HG02840 (cell line): ENCODE data around the gene DSG2.
"Not testable (repeated sequence)": the region's sequence is repeated elsewhere in the genome, so short reads cannot be mapped to it uniquely, and the experiment has no call there.

Experiments
- ATAC-seq: cut with Tn5 transposase; IDR thresholded peaks from one replicate; pipeline ENCODE4 v1.9.1; 2021; ENCODE audit warnings: mild to moderate bottlenecking, moderate library complexity, moderate number of reproducible peaks; ENCODE audit not compliant: unreplicated experiment, low FRiP score

DSG2 gene

DNA sequence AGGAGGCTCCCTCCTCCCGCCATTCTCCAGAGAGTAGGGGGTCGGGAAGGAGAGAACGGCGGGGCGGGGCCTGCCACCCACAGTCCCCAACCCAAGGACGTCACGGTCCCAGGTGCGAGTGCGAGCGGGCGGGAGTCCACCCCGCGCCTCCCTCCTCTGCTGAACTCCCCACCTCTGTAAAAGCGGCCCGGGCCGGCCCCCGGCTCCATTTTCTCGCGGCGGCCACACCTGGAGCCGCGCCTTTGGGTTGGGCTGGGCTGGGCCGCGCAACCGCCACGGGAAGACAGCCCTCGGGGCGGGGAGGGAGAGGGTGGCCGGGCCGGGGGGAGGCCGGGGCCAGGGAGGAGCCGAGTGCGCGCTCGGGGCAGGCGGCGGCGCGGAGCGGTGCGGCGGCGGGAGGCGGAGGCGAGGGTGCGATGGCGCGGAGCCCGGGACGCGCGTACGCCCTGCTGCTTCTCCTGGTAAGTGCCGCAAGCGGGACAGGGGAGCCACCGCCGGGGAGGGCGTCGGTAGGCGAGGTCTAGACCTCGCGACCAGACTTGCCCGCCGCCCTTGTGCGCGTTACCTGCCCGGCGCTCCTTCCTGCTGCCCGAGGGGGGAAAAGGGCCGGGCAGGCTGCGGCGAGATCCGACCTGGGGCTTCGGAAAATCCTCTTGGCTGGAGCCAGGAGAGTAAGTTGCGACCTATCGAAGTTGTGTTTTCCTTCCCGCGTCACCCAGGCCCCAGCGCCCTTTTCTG lies at the start of gene DSG2:
DSG2 (plus strand) TSS at position 342 of the 738 bp plus-strand sequence; CDS start at position 417, 75 bp downstream.
- ATAC-seq = peak; percentile 40

DNA sequence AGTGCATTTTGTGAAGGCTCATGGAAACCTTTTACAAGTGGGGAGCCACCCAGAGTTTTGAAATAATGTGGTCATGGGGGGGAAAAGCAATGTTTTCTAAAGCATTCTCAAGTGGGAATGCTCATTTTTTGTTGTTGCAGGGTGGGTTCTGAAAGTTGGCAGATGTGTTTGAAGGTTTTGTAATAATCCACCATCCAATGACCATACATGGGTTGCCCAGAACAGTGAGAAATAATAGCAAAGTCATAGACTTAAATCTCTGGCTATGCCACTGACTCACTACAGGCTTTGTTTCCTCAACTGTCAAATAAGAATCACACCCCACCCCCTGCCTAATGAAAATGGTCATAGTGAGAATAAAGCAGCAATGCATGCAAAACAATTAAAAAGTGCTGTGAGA lies 47.6 kb upstream of the DSG2 start:
- no peak for ATAC-seq

DNA sequence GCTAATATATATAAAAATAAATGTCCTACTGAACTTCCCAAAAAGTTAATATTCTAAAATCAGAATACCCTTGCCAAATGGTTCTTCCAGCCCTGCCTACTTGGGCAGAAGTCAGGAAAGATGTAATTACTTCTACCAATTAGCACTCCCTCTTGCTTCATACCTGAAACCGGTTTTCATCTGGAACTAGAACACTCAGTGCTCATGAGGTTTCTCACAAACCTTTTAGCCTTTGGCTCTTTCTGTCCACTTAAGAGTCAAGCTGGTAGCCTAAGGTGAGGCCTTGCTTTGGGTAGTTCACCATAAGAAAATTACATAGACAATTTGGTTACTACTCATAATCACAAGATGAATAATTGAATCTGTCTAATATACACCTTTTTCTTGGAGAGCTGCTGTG lies 46.4 kb upstream of the DSG2 start:
- ATAC-seq = no peak

DNA sequence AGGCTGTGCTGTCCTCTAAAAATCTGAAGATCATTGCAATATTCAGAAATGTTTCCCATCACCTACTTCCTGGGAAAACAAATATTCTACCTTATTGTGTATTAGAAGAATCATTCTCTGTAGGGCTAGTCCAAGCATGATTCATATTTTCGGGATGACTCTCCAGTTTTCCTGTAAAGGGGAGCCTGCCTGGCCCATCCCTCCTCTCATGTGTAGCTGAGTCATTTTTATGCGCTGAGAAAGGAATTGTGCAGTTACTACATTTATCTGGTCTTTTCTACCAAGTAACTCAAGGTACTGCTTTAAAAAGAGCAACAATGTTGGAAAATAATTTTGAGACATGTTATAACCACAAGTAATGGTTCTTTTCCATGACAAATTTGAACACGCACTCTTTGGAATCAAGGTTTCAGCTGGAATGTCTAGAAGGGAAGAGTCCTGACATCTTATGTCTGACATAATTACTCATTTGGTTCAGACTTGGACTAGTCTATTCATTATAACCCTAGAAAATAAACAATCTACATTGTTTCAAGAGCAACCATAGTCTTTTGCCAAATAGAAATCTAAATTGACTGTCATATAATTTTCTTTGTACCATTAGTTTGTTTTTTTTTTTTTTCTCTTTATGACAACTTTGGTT lies 43.8 kb upstream of the DSG2 start:
- no peak for ATAC-seq

DNA sequence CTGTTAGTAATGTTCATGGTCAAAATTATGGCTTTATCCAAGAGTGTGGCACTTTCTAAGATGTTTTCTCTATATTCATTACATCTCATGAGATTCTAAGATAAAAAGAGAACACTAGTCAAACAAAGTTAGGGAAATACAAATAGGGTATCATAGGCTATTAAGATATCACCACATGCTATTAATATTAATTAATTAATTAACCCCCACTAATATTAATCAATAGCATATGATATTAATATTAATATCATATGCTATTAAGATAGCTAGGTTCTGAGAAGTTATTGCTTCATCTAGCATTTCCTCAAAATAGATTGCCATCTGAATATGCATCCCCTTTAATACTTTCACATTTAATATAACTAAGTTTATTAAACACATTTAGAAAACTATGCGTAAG lies 28.3 kb upstream of the DSG2 start:
- ATAC-seq = no peak

DNA sequence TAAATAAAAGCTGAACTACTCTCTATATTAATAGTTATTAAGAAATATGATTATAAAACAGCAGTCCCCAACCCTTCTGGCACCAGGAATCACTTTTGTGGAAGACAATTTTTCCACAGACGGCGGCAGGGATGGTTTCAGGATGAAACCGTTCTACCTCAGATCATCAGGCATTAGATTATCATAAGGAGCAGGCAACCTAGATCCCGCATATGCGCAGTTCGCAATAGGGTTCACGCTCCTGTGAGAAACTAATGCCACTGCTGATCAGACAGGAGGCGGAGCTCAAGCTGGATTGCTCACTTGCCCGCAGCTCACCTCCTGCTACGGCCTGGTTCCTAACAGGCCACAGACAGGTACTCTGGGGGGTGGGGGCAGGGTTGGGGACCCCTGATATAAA lies 19.3 kb upstream of the DSG2 start:
- ATAC-seq = no peak

DNA sequence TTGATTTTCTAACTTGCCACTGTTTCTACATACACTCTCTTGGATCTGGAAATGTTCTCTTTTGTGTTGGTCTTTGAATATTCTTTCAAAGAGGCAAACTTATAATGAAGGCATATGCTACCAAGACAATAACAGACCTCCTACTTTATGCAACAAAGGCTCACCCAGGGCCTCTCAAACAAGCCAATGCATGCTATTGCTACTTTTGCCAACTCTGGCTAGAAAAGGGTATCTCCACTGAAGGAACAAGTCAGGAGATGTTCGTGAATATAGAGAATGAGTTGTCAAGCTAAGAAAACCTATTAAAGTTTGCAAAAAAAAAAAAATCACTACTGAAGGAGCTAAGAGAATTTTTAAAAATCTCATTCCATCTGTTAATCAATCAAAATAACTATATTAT lies 15.9 kb upstream of the DSG2 start:
- no peak for ATAC-seq

DNA sequence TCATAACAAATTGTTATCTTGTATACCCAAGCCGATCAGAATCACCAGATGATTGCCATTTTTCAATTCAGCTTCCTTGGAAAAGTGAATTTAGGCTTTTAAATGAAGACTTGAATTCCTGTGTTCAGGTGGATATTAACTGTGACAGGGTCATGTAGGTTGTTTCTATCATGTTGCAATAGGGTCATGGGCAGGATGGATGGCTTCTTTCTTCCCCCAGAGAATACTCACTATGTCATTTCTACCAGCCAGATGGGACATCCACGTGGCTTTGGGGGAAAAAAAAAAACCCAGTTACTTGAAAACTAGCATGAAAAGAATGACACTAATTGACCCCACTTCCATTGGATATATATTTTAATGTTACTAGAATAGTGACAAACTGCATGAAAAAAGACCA lies 14.6 kb upstream of the DSG2 start:
- ATAC-seq = no peak

DNA sequence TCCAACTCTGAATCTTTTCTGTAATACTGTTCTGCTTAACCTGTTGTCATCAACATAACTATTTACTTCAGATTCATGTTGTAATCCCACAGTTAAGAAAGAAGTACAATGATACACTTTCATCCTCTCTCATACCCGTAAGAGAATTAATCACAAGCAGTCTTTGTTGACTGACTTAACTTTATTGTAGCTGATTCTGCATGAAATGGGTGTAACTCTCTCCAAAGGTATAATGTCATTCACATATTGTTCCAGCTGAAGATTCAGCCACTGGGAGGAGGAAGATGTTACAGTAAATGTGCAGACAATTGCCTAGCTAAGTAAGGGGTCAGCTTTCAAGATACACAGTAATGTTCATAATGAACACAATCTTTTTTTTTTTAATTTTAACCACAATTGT lies 13.5 kb upstream of the DSG2 start:
- ATAC-seq = no peak

DNA sequence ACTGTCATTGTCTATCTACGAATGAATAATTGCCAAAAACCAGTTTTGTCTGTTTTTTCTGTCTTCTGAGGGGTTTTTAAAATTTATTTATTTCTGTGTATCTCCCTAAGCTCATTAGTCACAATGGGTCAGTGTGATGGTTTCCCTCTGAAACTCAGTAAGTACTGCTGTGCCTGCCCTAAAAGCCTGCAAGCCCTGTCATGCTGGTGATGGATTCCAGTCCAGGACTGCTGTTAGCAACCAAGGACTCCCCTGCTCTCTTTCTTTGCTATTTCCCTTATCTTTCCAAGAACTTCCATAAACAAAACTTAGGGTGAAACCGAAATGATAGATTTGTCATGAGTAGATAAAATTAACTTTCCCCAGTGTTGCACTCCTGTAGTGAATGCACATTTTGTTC lies 11.8 kb upstream of the DSG2 start:
- ATAC-seq = no peak

DNA sequence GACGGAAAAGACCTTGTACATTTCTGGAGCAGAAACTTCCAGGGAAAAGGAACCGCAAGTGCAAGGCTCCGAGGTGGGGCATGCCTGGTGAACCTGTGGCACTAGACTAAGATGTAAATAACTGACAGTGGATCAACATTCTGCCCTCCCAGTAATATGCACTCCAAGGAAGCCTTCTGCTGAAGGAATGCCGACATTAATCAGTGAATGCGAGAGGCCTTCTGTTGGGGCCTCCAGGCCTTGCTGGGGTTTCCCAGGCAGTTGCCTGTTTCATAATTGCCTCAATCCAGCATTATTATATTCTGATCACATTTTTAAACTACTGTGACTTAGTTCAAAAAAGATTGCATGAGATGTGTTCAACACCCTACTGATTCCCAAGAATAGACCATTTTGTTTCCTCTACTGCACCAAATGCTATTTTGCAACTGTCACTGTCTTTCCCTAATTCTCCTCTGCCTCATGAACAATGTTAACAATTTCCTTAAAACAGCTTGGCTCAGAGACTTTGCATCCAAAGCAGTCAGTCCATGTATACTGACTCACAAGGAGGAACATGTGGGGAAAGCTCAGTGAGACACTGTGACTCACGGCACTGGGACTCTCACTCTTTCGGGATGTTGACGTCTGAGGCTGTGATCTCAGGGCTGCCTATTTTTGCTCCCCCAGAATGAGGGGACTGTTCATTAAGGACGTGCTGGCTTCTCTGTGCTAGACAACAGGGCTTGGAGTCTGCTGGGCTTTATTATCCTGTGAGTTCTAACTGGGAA lies 10.5 kb upstream of the DSG2 start:
- ATAC-seq = no peak

DNA sequence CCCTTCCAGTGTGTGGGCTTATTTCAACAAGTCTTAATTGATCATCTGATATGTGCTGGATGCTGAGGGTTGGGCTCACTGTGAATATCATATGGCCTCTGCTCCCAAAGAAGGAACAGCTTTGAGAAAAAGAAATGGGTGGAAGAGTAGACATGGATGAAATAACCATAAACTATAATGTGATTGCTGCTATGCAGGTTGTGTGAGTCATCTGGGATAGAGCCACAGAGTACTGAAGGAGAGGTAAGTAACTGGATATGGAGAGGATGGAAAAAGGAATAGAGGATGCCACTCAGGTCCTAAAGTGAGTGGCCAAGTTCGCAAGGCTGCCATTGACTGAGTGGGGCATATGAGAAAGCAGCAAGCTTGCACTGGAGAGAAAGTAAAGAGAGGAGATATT lies 8.7 kb upstream of the DSG2 start:
- ATAC-seq = no peak

DNA sequence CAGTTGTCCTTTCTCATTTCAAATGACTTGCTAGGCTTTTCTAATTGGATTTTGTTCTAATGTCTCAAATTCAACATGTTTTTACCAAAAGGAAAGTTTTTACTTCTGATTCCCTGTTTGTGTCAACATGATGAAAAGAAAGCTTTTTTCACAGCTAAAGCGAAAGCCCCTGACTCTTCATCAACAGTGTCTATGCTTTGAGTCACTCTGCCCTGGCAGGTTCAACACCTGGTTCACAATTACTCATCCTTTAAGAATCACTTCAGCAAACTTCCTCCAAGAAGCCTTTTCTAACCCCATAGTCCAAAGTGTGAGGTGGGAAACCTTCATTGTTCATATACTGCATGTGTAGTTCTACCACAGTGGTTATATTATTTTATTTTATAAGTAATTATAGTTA lies 7.6 kb upstream of the DSG2 start:
- ATAC-seq = peak; percentile 78

DNA sequence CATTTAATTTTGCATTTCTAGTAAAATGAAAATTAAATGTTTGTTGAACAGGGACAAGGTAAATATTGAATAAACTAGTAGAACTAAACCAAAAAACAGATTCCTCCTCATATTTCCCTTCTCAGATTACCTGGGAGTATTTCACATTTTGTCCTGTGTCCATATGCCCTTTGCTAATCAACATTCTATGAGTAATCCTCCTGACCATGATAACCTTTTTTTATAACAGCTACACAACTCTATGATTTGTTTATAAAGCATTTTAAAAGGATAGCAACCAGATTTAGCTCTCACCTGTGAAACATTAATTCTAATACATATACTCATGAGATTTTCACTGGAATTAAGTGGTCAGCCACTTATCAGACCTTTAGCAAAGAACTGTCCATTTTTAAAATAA lies 7.1 kb upstream of the DSG2 start:
- no peak for ATAC-seq

DNA sequence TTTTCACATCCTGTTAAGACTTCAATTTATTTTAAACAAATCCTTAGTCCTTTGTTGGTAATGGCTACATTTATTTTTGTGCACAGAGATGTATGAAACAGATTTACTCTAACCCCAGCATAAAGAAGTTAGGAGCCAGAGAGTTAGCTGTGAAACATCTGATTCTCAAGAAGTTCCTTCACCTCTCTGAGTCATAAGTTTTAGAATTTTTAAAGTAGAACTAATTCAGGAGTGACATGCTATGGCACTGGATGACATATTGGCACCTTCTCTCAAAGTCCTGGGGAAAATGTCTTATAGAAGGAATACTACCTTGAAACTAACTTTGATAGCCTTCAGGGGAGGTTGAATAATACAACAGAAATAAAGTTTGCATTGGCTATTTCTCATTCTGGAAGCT lies 6.4 kb upstream of the DSG2 start:
- ATAC-seq = no peak

DNA sequence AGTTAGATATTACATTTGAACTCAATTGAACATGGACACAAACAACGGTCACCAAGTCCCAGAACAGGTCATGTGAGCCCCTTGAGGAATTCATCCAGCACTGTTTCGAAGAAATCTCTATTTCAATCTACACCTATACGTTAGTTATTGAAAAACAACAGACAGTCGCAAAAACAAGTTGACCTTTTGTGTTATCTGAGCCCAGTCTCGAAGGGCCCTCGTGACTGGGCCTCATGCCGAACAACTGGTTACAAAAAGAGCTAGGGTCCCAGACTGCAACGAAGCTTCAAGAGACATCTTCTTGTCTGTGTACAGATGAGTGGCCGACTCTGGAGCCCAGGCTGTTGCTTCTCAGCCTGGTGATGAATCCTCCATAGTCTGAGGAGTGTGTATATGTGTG lies 5.3 kb upstream of the DSG2 start:
- ATAC-seq = no peak

DNA sequence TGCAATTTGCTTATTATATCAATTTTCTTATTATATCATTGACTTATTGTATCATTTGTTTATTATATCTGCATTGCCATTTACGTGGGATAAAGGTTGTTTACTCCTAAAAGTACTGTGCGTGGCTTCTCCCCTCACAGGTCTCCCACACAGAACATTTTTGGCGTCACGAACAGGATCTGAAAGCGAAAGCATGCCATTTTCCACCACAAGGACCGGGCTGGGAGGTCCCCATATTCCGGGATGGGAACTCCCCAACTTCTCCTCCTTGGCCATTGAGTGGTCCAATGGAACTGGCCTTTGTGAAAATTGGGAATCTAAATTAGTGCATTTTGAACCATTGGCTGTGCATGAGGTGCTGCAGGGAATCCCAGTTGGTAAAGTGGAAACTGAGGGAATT lies 4.8 kb upstream of the DSG2 start:
- ATAC-seq = no peak

DNA sequence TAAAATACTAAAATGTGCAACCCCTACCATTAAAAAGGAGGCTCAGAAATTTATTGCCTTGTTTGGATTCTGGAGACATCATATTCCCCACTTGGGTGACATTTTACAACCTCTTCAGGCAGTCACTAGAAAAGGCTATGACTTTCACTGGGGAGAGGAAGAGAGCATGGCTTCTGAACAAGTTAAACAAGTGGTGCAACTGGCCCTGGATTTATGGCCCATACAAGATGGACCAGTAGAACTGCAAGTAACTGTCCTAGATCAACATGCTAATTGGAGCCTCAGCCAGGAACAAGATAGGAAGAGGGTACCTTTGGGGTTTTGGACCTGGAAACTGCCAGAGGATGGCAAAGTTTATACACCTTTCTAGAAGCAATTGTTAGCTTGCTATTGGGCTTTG lies 4.0 kb upstream of the DSG2 start:
- no peak for ATAC-seq

DNA sequence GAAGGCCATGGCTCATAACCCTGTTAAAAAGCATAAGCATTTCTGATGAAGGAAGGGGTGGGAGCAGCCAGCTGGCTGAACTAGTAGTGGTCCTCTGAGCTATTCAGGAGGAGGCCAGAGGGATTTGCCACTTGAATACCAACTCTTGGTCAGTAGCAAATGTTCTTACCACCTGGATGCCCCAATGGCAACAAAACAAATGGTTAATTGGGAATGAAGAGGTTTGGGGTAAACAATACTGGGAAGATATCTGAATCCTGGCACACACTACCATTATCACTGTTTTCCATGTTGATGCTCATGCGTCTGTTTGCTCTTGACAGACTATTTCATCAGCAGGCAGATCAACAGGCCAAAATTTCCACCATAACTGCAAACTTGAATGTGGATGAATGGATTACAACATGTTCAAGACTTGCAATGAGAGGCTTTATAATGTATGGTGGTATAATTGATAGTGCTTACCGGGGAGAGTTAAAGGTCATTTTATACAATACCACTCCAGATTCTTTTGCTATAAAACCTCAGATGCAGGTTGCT lies 3.2 kb upstream of the DSG2 start:
- ATAC-seq = not testable (repeated sequence)

DNA sequence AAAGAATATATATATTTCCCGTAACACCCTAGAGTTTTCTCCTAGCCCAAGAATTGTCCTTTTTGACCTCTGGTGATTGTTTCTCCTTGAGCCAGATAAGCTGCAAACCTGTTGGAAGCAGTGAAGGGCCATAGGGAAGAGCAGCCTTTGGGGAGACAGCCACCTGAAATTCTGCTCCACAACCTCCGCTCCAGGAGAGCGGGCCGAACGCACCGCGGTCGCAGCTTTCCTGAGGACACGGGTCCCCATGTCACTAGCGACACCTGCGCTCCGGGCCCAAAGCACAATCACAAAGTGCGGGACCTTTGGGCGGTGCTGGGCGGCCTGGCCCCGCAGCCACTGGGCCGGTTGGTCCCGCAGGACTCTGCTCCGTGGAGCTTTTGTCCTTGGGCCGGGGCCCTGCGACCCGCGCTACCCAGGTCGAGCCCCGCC lies 557 bp upstream of the DSG2 start:
- no peak for ATAC-seq
